GM12872 (cell line): ENCODE measurements around the gene CCDC18.

ENCODE experiments used
- TF ChIP-seq, protein P1 (sequence below): IDR thresholded peaks from 3 replicates; pipeline ENCODE4 v1.5.1; 2011; ENCODE audit warnings: low read depth, mild to moderate bottlenecking, low read length, moderate library complexity; ENCODE audit not compliant: insufficient read depth

The CCDC18 gene

DNA sequence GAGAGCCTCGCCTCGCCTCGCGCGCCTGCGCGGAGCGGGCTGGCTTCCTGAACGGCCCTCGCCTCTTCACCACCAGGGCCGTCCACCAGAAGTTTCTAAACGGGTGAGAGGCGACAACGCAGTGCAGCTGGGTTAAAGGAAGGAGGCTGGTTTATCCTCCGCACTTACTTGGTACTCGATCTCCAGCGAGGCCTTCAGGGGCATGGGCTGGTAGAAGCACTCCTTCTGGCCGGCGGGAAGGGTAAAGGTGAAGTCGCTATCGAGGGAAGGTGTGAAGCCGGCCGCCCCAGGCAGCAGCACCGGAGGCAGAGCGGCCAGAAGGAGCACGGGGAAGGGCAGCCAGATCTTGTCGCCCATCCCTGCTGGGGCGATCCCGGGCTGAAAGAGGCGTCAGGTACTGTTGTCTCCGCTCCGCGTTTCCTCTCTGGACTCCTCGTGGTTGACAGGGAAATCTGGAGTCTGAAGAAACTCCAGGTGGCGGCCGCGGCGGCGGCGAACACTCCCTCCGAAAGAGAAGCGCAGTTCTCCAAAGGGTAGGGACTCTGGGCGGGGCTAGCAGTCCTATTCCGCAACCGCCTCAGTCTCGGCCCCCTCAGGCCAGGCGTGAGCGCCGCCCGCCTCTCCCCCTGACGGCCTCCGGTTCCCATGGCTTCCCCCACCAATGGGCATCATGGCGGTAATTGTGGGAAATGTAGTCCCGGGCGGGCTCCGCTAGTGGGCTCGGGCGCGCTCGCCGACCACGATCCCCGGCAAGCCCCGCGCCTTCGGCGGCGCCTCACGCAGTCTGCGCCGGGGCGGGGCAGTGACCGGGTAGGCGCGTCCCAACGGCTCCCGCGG is 420 bp upstream of the CCDC18 start, which contains the start of gene TMED5:
Gene TMED5 (minus strand): TSS at position 528 of the 837 bp plus-strand sequence. CDS start 171 bp downstream, at position 357.
- TF ChIP-seq, protein P1, sequence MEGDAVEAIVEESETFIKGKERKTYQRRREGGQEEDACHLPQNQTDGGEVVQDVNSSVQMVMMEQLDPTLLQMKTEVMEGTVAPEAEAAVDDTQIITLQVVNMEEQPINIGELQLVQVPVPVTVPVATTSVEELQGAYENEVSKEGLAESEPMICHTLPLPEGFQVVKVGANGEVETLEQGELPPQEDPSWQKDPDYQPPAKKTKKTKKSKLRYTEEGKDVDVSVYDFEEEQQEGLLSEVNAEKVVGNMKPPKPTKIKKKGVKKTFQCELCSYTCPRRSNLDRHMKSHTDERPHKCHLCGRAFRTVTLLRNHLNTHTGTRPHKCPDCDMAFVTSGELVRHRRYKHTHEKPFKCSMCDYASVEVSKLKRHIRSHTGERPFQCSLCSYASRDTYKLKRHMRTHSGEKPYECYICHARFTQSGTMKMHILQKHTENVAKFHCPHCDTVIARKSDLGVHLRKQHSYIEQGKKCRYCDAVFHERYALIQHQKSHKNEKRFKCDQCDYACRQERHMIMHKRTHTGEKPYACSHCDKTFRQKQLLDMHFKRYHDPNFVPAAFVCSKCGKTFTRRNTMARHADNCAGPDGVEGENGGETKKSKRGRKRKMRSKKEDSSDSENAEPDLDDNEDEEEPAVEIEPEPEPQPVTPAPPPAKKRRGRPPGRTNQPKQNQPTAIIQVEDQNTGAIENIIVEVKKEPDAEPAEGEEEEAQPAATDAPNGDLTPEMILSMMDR = 0 out of 3 replicates have a peak, but pooled peaks have one; percentile 16

DNA sequence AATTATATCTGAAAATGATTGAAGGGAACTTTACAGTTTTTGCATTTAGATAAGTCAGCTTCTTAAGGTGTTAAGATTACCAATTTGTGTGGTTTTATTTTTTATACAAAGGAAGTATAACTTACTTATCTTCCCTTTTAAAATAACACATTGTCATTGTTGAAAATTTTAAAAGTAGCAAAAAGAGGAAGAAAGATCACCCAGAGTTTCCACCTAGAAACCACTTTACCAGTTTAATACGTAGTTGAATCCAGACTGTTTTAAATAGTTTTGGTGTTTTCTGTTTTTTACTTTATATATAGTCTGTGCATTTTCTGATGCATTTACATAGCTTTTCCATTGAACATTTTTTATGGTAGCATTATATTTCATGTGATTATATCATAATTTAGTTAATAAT is 6.1 kb downstream of the CCDC18 start:
- TF ChIP-seq, protein P1 = no peak

DNA sequence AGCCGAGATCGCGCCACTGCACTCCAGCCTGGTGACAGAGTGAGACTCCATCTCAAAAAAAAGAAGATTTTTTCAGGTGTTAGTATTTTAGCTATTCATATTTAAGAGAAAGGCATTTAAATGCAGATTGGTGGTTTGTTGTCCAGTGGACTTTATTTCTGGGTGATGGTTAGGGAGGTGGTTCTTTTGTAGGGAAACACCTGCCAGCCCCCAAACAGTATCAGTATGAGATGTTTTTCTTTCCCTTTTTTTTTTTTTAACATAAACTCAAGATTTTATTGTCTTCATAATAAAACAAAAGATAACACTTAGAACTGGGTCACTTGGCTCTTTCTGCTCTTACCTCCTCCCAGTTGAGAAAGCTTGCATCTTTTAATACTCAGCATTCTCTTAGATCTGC is 9.9 kb downstream of the CCDC18 start:
- TF ChIP-seq, protein P1 = no peak

DNA sequence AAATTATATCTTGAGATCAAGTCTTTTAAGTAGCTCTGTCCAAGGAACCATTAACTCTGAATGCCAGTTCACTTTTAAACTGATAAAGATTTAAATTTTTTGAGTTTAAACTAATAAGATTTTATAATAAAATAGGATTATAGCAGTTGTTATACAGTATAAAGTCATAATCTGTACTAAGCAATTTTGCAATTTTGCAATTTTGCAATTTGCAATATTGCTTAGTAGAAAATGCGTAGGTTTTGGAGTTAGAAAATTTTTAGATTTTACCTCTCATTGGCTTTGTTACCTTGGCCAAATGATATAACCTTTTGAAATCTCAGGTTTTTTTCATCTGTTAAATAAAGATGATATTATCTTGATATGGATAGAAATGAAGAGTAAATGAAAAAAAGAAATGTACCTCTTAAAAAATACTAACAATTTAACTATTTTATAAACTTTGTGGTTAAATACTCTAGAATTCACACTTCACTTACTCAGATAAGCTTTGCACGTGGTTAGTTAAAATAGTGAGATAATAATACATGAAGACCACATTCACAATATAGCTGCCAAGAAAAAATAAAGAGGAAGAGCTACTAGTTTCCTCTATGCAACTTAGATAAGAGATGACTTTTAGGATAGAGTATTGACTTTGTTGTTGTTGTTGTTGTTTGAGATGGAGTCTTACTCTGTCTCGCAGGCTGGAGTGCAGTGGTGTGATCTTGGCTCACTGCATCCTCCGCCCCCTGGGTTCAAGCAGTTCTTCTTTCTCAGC is 13.9 kb downstream of the CCDC18 start:
- TF ChIP-seq, protein P1 = no peak

DNA sequence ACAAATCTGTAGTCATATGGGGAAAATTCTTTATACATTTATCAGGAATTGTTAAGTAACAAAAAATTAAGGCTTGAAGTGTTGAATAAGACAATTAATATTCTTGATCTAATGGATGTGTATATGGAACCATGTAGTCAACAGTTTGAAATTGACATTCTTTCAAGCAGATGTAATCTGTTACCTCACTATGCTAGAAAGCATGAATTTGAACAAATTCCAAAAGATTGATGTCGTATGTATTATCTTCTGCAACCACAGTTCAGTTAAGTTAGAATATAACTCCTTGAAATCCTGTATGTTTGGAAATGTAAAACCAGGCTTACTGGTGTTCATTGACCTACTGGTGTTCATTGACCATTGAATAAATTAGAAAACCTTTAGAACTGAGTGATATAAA is 16.1 kb downstream of the CCDC18 start:
- TF ChIP-seq, protein P1 = no peak

DNA sequence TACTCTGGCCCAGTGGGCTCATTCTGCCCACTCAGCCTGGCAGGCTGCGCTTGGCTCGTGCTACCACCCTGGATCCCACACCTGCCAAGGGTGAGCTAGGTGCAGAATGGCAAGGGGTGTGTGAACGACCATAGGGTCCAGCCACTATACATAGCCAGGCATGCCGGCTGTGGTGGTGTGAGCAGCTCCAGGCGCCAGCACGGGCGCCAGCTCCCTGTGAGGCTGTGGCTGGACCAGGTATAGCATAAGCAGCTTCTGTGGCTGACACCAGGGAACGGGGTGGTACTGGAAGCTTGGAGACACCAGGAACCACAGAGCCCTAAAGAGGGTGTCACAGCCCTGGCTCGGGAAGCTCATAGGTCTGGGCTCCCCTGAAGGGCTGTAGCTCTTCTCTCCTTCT is 18.6 kb downstream of the CCDC18 start:
- TF ChIP-seq, protein P1 = no peak

DNA sequence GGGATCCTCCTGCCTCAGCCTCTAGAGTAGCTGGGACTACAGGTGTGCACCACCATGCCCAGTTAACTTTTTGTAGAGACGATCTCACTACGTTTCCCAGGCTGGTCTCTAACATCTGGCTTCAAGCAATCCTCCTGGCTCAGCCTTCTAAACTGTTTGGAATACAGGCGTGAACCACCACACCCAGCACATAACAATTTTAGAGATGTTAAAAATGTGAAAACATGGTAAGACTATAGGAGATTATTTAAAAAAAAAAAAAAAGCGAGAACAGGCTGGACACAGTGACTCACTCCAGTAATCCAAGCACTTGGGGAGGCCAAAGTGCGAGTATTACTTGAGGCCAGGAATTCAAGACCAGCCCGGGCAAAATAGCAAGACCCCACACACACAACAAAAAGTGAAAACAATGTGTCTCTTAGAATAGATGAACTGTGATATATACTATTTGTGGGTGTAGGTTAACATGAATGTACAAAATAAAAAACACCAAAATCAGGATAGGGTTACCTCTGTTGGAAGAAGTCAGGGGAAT is 19.6 kb downstream of the CCDC18 start:
- TF ChIP-seq, protein P1 = no peak
